ENCODE measurements around the gene IGFL4.

The IGFL4 gene

GRCh38 chr19:45994998-45995714 lies 45.6 kb downstream of the IGFL4 start, which contains the start of gene CCDC61:
TSS of gene CCDC61 (plus strand) at chr19:45995467. CDS start at chr19:46003019, 7,552 bp downstream.
- peaks cover 21% of the 10 kb centered on the region for H3K79me2 ChIP-seq (ENCODE audit: low read length)
- H4K20me1 ChIP-seq (ENCODE audit: insufficient read depth, low read length): no peaks in the 10 kb centered on the region
- H3K9me3 ChIP-seq (replicated peaks; ENCODE audit: insufficient read depth, low read length): no peaks in the 10 kb centered on the region
- peaks cover 12% of the 10 kb centered on the region for H3K27me3 ChIP-seq (replicated peaks; ENCODE audit: insufficient read depth, low read length)
- H3K4me2 ChIP-seq (ENCODE audit: low read depth, low read length): peak within 1 kb of the TSS; percentile 95
- no peak within 1 kb of the TSS for H3K27ac ChIP-seq (ENCODE audit: low read length)
- no peaks in the 10 kb centered on the region for H3K9me2 ChIP-seq (replicated peaks; ENCODE audit: insufficient read depth, low read length)
- H3K36me3 ChIP-seq (replicated peaks; ENCODE audit: insufficient read depth, low read length): no peaks in the 10 kb centered on the region
- peak; percentile 99 for DNase-seq
- no peaks in the 10 kb centered on the region for H3F3A ChIP-seq (ENCODE audit: insufficient read depth, low read length)
- H3K4me3 ChIP-seq (ENCODE audit: low read length): peak within 1 kb of the TSS; percentile 94
- no peak for TF ChIP-seq EZH2phosphoT487 (IDR thresholded peaks at IDR 0.05; ENCODE audit: low read length)
- no peak for TF ChIP-seq CTCF (IDR thresholded peaks at IDR 0.05; ENCODE audit: low read length)
- TF ChIP-seq EZH2 (optimal IDR thresholded peaks at IDR 0.05; ENCODE audit: low read depth, low read length): no peak
- H3K4me1 ChIP-seq (ENCODE audit: low read length): no peaks in the 10 kb centered on the region
- H3K9ac ChIP-seq (ENCODE audit: low read length): peak within 1 kb of the TSS; percentile 83
- peak within 1 kb of the TSS; percentile 91 for H2AFZ ChIP-seq (ENCODE audit: low read length)

GRCh38 chr19:45994456-45994997 lies 46.3 kb downstream of the IGFL4 start:
- no peak for DNase-seq
- Histone ChIP-seq H3K4me2 (ENCODE audit: low read depth, low read length) (peak overlapping the region; percentile 95), H3K36me3 (replicated peaks; ENCODE audit: insufficient read depth, low read length) (no peaks in the 10 kb centered on the region), H3K9ac (ENCODE audit: low read length) (peak overlapping the region; percentile 49; the same call in 1 of the 2 replicates), H3K27ac (ENCODE audit: low read length) (no peak overlapping the region), H2AFZ (ENCODE audit: low read length) (peak overlapping the region; percentile 91), H3K9me3 (replicated peaks; ENCODE audit: insufficient read depth, low read length) (no peaks in the 10 kb centered on the region), H3K27me3 (replicated peaks; ENCODE audit: insufficient read depth, low read length) (peaks cover 18% of the 10 kb centered on the region), H3K79me2 (ENCODE audit: low read length) (peaks cover 21% of the 10 kb centered on the region), H3F3A (ENCODE audit: insufficient read depth, low read length) (no peaks in the 10 kb centered on the region), H3K4me1 (ENCODE audit: low read length) (no peaks in the 10 kb centered on the region), H3K9me2 (replicated peaks; ENCODE audit: insufficient read depth, low read length) (no peaks in the 10 kb centered on the region), H4K20me1 (ENCODE audit: insufficient read depth, low read length) (no peaks in the 10 kb centered on the region), H3K4me3 (ENCODE audit: low read length) (peak overlapping the region; percentile 73)
- TF ChIP-seq EZH2 (optimal IDR thresholded peaks at IDR 0.05; ENCODE audit: low read depth, low read length) (no peak), EZH2phosphoT487 (IDR thresholded peaks at IDR 0.05; ENCODE audit: low read length) (no peak), CTCF (IDR thresholded peaks at IDR 0.05; ENCODE audit: low read length) (no peak)

GRCh38 chr19:45990113-45990728 lies 50.6 kb downstream of the IGFL4 start:
- Histone ChIP-seq H3K4me1 (ENCODE audit: low read length) (no peaks in the 10 kb centered on the region), H3K27ac (ENCODE audit: low read length) (no peak overlapping the region), H3K4me2 (ENCODE audit: low read depth, low read length) (no peak overlapping the region), H2AFZ (ENCODE audit: low read length) (no peak overlapping the region), H3K9me2 (replicated peaks; ENCODE audit: insufficient read depth, low read length) (no peaks in the 10 kb centered on the region), H3F3A (ENCODE audit: insufficient read depth, low read length) (no peaks in the 10 kb centered on the region), H3K27me3 (replicated peaks; ENCODE audit: insufficient read depth, low read length) (peaks cover 51% of the 10 kb centered on the region), H3K4me3 (ENCODE audit: low read length) (no peak overlapping the region), H3K79me2 (ENCODE audit: low read length) (no peaks in the 10 kb centered on the region), H3K36me3 (replicated peaks; ENCODE audit: insufficient read depth, low read length) (no peaks in the 10 kb centered on the region), H4K20me1 (ENCODE audit: insufficient read depth, low read length) (no peaks in the 10 kb centered on the region), H3K9me3 (replicated peaks; ENCODE audit: insufficient read depth, low read length) (no peaks in the 10 kb centered on the region), H3K9ac (ENCODE audit: low read length) (no peak overlapping the region)
- no peak for TF ChIP-seq EZH2phosphoT487 (IDR thresholded peaks at IDR 0.05; ENCODE audit: low read length)
- TF ChIP-seq CTCF (IDR thresholded peaks at IDR 0.05; ENCODE audit: low read length): no peak
- no peak for TF ChIP-seq EZH2 (optimal IDR thresholded peaks at IDR 0.05; ENCODE audit: low read depth, low read length)
- no peak for DNase-seq

Data from MM.1S (cell line).